Measurements from ENCODE around the gene RIPPLY3. TPM values are rescaled to one million over a fixed set of nuclear protein-coding genes. Genes with fewer than 3 reads are reported as not detected.

RIPPLY3 gene, protein sequence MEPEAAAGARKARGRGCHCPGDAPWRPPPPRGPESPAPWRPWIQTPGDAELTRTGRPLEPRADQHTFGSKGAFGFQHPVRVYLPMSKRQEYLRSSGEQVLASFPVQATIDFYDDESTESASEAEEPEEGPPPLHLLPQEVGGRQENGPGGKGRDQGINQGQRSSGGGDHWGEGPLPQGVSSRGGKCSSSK
- total RNA-seq (not detected), polyA plus RNA-seq (not detected)
- long read RNA-seq, donor 1, partial matches to known transcripts, result 0 of 1 reads
- long read RNA-seq, donor 1, other reads (novel, unspliced or antisense), result 0 of 1 reads
- long read RNA-seq, donor 2, result 0 reads
- long read RNA-seq, donor 3, result 0 reads

DNA sequence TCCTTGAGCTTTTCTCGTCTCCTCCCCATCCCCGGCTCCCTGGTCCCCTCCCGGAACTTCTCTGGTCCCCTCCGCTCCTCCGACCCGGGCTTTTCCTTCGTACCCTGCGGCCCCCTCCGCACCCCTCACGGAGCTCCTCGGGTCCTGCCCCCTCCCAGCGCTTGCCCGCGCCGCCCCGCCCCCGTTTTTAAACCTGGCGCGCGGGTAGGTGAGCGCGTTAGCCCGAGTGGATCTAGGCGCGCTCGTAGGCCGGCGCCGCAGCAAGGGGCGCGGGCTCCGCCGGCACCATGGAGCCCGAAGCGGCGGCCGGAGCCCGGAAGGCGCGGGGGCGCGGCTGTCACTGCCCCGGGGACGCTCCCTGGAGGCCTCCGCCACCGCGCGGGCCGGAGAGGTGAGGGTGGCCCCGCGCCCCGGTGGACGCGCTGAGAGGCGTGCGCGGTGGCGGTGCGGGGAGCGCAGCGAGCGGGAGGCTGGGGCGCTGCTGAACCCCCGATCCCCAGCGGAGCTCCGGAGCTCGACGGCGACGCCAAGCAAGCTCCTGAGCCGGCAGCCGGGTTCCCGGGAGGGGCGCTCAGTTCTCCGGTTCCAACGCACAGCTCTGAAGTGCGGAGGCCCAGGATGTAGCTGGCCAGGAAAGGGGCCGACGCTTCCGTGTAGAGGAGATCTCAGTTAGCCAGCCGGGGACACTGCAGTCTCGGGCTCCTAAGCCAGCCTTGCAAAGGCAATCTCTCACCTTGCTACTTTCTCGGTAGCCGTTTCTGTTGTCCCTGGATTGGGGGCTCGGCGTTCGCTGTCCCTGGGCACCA lies at the start of gene RIPPLY3:
TSS of gene RIPPLY3 (plus strand) at position 217 of the 806 bp plus-strand sequence. CDS start at position 288, 71 bp downstream.
- no peak for DNase-seq
- Histone ChIP-seq H3K27me3 (no peaks in the 10 kb centered on the region), H3K27ac (no peak within 1 kb of the TSS), H3K9me3 (no peaks in the 10 kb centered on the region), H3K36me3 (no peaks in the 10 kb centered on the region), H3K4me3 (peak within 1 kb of the TSS; percentile 35), H3K4me1 (ENCODE audit: insufficient read depth) (peaks cover 2% of the 10 kb centered on the region)
- intact Hi-C loops (cut with DNase I), result no loop called here
- 1 to 5% (median 3%) methylated on average over 40 to 87 of the region's 87 CpGs for WGBS, 3 donors
- TF ChIP-seq POLR2A (IDR thresholded peaks at IDR 0.05) (no peak), EP300 (IDR thresholded peaks at IDR 0.05) (no peak)
- TF ChIP-seq, protein P1, sequence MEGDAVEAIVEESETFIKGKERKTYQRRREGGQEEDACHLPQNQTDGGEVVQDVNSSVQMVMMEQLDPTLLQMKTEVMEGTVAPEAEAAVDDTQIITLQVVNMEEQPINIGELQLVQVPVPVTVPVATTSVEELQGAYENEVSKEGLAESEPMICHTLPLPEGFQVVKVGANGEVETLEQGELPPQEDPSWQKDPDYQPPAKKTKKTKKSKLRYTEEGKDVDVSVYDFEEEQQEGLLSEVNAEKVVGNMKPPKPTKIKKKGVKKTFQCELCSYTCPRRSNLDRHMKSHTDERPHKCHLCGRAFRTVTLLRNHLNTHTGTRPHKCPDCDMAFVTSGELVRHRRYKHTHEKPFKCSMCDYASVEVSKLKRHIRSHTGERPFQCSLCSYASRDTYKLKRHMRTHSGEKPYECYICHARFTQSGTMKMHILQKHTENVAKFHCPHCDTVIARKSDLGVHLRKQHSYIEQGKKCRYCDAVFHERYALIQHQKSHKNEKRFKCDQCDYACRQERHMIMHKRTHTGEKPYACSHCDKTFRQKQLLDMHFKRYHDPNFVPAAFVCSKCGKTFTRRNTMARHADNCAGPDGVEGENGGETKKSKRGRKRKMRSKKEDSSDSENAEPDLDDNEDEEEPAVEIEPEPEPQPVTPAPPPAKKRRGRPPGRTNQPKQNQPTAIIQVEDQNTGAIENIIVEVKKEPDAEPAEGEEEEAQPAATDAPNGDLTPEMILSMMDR (IDR thresholded peaks at IDR 0.05), result no peak

GRCh38 chr21:36959020-36959835 lies 47.3 kb upstream of the RIPPLY3 start:
- no peak for DNase-seq
- Histone ChIP-seq H3K36me3 (no peaks in the 10 kb centered on the region), H3K4me1 (ENCODE audit: insufficient read depth) (no peaks in the 10 kb centered on the region), H3K27ac (no peak overlapping the region), H3K9me3 (no peaks in the 10 kb centered on the region), H3K27me3 (no peaks in the 10 kb centered on the region), H3K4me3 (no peak overlapping the region)
- WGBS, 3 donors, result 86 to 97% (median 97%) methylated on average over 17 of the region's 17 CpGs
- intact Hi-C loops (cut with DNase I), result no loop called here
- TF ChIP-seq, protein P1 (IDR thresholded peaks at IDR 0.05), result no peak
- TF ChIP-seq EP300 (IDR thresholded peaks at IDR 0.05) (no peak), POLR2A (IDR thresholded peaks at IDR 0.05) (no peak)

DNA sequence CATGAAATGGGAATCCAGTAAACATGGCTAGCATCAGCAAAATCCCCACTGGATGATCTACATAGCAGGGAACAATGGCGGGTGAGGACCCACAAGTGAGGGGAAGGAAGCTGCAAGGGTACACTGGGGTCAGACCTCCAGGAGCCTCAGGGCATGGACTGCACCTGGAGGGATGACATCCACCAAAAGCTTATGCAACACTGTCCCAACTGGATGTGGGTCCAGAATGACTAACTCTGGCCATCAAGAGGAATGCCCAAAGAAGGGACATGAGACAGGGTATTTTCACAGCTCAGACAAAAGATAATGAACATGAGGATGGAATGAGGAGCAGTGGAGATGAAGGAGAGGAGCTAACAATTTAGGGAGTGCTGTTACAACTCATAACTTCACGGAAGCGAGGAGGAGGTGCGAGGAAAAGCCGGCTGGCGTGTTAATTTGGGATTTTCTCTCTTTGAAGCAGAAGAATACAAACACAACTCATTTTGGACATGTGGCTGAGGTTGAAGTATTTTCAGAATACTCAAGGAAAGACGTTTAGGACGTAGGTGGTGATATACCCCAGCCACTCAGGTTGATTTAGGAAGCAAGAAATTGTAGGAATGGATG lies 45.7 kb upstream of the RIPPLY3 start:
- Histone ChIP-seq H3K36me3 (no peaks in the 10 kb centered on the region), H3K9me3 (no peaks in the 10 kb centered on the region), H3K27me3 (no peaks in the 10 kb centered on the region), H3K27ac (no peak overlapping the region), H3K4me3 (no peak overlapping the region), H3K4me1 (ENCODE audit: insufficient read depth) (peaks cover 2% of the 10 kb centered on the region)
- intact Hi-C loops (cut with DNase I), result loop anchor here in 1 of 4 donors (10.0 kb wide), 1 partner anchor 364 kb away; no protein-coding TSS in a partner anchor
- WGBS, 3 donors, result 94 to 96% (median 95%) methylated on average over 8 of the region's 8 CpGs
- no peak for DNase-seq
- TF ChIP-seq POLR2A (IDR thresholded peaks at IDR 0.05) (no peak), EP300 (IDR thresholded peaks at IDR 0.05) (no peak)
- TF ChIP-seq, protein P1 (IDR thresholded peaks at IDR 0.05), result no peak
